SK-N-SH (cell line): ENCODE data around the gene ARF4. TPM values are rescaled to one million over a fixed set of nuclear protein-coding genes. Genes with fewer than 3 reads are reported as not detected.

Experiments used
- CTCF ChIA-PET: fragments of 300-600, 350-600 bp; formaldehyde crosslinking; extraction: SDS; loops from one replicate; lab custom pipeline; 2021; lab: Yijun Ruan, JAX
- POLR2A ChIA-PET: fragments of 350-600 bp; sonication (Branson Sonifier 250); formaldehyde crosslinking; extraction: SDS; loops from one replicate; lab custom pipeline; 2020; ENCODE audit warnings: antibody characterized with exemption, inconsistent platforms; lab: Yijun Ruan, JAX
- DNase-seq: peaks from one replicate; pipeline ENCODE4 v3.0.0; 2012
- H2AFZ ChIP-seq: fragments of 200-600 bp; sonication (generic); 2 replicates; pipeline ENCODE4 v1.8.1; 2016; ENCODE audit warnings: antibody characterized with exemption, mild to moderate bottlenecking, low read depth
- H3F3A ChIP-seq: fragments of 200-600 bp; sonication (generic); replicated peaks from 2 replicates; pipeline ENCODE3; 2016; ENCODE audit warnings: antibody characterized with exemption, mild to moderate bottlenecking; ENCODE audit not compliant: insufficient read depth
- H3K27ac ChIP-seq, 2 experiments: fragments of 200-500 bp in 1 of 2; fragments of 200-600 bp in 1 of 2; sonication (Bioruptor generic) in 1 of 2; sonication (generic), shearing (Covaris generic) in 1 of 2; 2 replicates each; pipeline versions ENCODE4 v1.5.1 to v1.6.1; 2014 to 2016; ENCODE audit warnings: low read depth in 2 of 2, inconsistent platforms in 1 of 2, low read length in 1 of 2, mild to moderate bottlenecking in 1 of 2, mixed read lengths in 1 of 2
- H3K27me3 ChIP-seq: fragments of 200-600 bp; sonication (generic), shearing (Covaris generic); 2 replicates; pipeline ENCODE4 v1.6.1; 2016; ENCODE audit warnings: mixed run types; ENCODE audit not compliant: insufficient read depth
- H3K36me3 ChIP-seq, 2 experiments: fragments of 200-500 bp in 1 of 2; fragments of 200-600 bp in 1 of 2; sonication (Bioruptor generic) in 1 of 2; sonication (generic) in 1 of 2; replicated peaks in 1 of 2; 2 replicates each; pipeline versions ENCODE3 to v1.5.1; 2014 to 2016; ENCODE audit warnings: low read length in 1 of 2, mild to moderate bottlenecking in 1 of 2; ENCODE audit not compliant: insufficient read depth in 2 of 2, control insufficient read depth in 1 of 2
- H3K4me1 ChIP-seq, 2 experiments: fragments of 200-500 bp in 1 of 2; fragments of 200-600 bp in 1 of 2; sonication (Bioruptor generic) in 1 of 2; sonication (generic), shearing (Covaris generic) in 1 of 2; 2 replicates each; pipeline versions ENCODE4 v1.5.1 to v1.6.1; 2014 to 2016; ENCODE audit warnings: low read depth in 1 of 2, low read length in 1 of 2, mixed run types in 1 of 2; ENCODE audit not compliant: insufficient read depth in 2 of 2, control insufficient read depth in 1 of 2
- H3K4me2 ChIP-seq: fragments of 200-600 bp; sonication (generic), shearing (Covaris generic); 2 replicates; pipeline ENCODE4 v1.6.1; 2017; ENCODE audit warnings: mixed run types
- H3K4me3 ChIP-seq, 2 experiments: fragments of 200-500 bp in 1 of 2; fragments of 200-600 bp in 1 of 2; sonication (Bioruptor generic) in 1 of 2; sonication (generic), shearing (Covaris generic) in 1 of 2; 2 replicates each; pipeline versions ENCODE4 v1.5.1 to v1.8.1; 2014 to 2016; ENCODE audit warnings: low read depth in 2 of 2, inconsistent platforms in 1 of 2, low read length in 1 of 2, mild to moderate bottlenecking in 1 of 2, mixed read lengths in 1 of 2, moderate library complexity in 1 of 2
- H3K79me2 ChIP-seq: fragments of 200-600 bp; sonication (generic); 2 replicates; pipeline ENCODE4 v1.8.1; 2017; ENCODE audit warnings: mild to moderate bottlenecking; ENCODE audit not compliant: insufficient read depth
- H3K9ac ChIP-seq: fragments of 200-600 bp; sonication (generic); 2 replicates; pipeline ENCODE4 v1.6.1; 2017; ENCODE audit warnings: mixed run types
- H3K9me2 ChIP-seq: fragments of 200-600 bp; sonication (generic); 2 replicates; pipeline ENCODE4 v1.6.1; 2017; ENCODE audit warnings: mixed run types
- H3K9me3 ChIP-seq: fragments of 200-600 bp; sonication (generic); 2 replicates; pipeline ENCODE4 v1.6.1; 2017; ENCODE audit warnings: mixed run types, mild to moderate bottlenecking, moderate library complexity
- H4K20me1 ChIP-seq: fragments of 200-600 bp; sonication (generic); 2 replicates; pipeline ENCODE4 v1.6.1; 2017; ENCODE audit warnings: mild to moderate bottlenecking, mixed run types; ENCODE audit not compliant: insufficient read depth
- CHD2 ChIP-seq: fragments of 150-350 bp; IDR thresholded peaks from 2 replicates; pipeline ENCODE4 v1.6.1; 2018; ENCODE audit warnings: low read length; ENCODE audit not compliant: partially characterized antibody
- ELF1 ChIP-seq: IDR thresholded peaks from 2 replicates; pipeline ENCODE4 v1.4.0; 2012
- FOSL2 ChIP-seq: IDR thresholded peaks from 2 replicates; pipeline ENCODE4 v1.4.0; 2012; ENCODE audit warnings: low read depth, mild to moderate bottlenecking, moderate library complexity, borderline replicate concordance
- FOXJ3 ChIP-seq: sonication (generic); formaldehyde crosslinking; IDR thresholded peaks from 2 replicates; pipeline ENCODE4 v1.5.1; 2020; ENCODE audit warnings: mild to moderate bottlenecking, missing genetic modification reagents
- RAD21 ChIP-seq: IDR thresholded peaks from 2 replicates; pipeline ENCODE4 v1.6.1; 2012; ENCODE audit warnings: mild to moderate bottlenecking, low read length
- RCOR1 ChIP-seq: fragments of 150-350 bp; IDR thresholded peaks from 2 replicates; pipeline ENCODE4 v1.6.1; 2017; ENCODE audit warnings: antibody characterized with exemption, low read length
- RFX5 ChIP-seq: IDR thresholded peaks from 2 replicates; pipeline ENCODE4 v1.6.1; 2012; ENCODE audit warnings: mild to moderate bottlenecking, improper control_type of control experiment, low read length
- TAF1 ChIP-seq: IDR thresholded peaks from 2 replicates; pipeline ENCODE4 v1.6.1; 2012; ENCODE audit warnings: low read depth, mild to moderate bottlenecking, low read length, moderate library complexity, borderline replicate concordance
- TCF12 ChIP-seq: IDR thresholded peaks from 2 replicates; pipeline ENCODE4 v1.4.0; 2012
- YY1 ChIP-seq: IDR thresholded peaks from 2 replicates; pipeline ENCODE4 v1.4.0; 2012; ENCODE audit warnings: low read depth, mild to moderate bottlenecking
- WGBS: methylation state at CpG from one replicate; pipeline ENCODE4 v1.1.6; 2017; ENCODE audit warnings: low lambda C conversion rate; 5-methylcytosine and 5-hydroxymethylcytosine counted together
- polyA plus RNA-seq, 3 experiments: library from polyadenylated mRNA; depleted of rRNA; stranded (reverse); fragments of >200 nt; gene quantifications; 2 replicates each; pipeline ENCODE4 v1.2.3, GENCODE V29; 2012
- TF ChIP-seq, protein P1 (sequence below): IDR thresholded peaks from 2 replicates; pipeline ENCODE4 v1.4.0; 2012; ENCODE audit warnings: low read depth, borderline replicate concordance
- TF ChIP-seq, protein P2 (sequence below): IDR thresholded peaks from 2 replicates; pipeline ENCODE4 v1.6.1; 2012; ENCODE audit warnings: mild to moderate bottlenecking, low read depth, low read length, moderate library complexity
- TF ChIP-seq, protein P3 (sequence below): IDR thresholded peaks from 2 replicates; pipeline ENCODE4 v1.4.0; 2012; ENCODE audit warnings: low read depth
- TF ChIP-seq, protein P4 (sequence below): fragments of 200-600 bp; sonication (generic); IDR thresholded peaks from 2 replicates; pipeline ENCODE4 v1.6.1; 2017; ENCODE audit warnings: antibody characterized with exemption, mild to moderate bottlenecking, moderate library complexity

The ARF4 gene
- polyA plus RNA-seq, 1 of the 3 experiments (the other 2 are of a cell fraction): 150 TPM

DNA sequence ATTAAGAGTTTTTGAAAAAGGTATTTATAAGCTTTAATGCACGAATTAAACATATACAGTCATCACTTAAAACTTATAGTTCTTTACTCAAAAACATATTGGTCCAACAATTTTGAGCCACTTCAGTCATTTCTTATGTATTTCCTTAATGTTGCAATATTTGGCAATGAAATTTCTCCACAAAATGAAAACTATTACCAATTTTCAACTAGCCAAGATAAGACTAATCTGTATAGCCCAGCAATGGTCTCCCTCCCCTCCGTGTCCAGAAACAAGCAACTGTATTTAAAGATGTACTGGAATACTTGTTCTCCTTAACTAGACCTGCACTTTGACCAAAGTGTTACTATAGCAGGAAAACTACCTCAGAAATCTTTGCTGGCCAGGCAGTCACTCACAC lies 9.2 kb downstream of the ARF4 start:
- TF ChIP-seq RAD21 (no peak), TCF12 (no peak), YY1 (no peak)
- Histone ChIP-seq H3F3A (peaks cover 29% of the 10 kb centered on the region), H3K36me3 (peaks cover 9 to 73% of the 10 kb centered on the region in 2 experiments), H3K4me2 (no peak overlapping the region), H3K27me3 (no peaks in the 10 kb centered on the region), H3K27ac (no peak overlapping the region), H3K4me1 (no peaks in the 10 kb centered on the region; a peak in 2 of 4 replicates), H4K20me1 (peaks cover 100% of the 10 kb centered on the region), H2AFZ (no peak overlapping the region), H3K9me2 (no peaks in the 10 kb centered on the region), H3K9ac (no peak overlapping the region), H3K79me2 (peaks cover 100% of the 10 kb centered on the region), H3K4me3 (no peak overlapping the region), H3K9me3 (no peaks in the 10 kb centered on the region)
- WGBS: 94% methylated on average over 2 of the region's 2 CpGs
- CTCF ChIA-PET: no interaction called here
- POLR2A ChIA-PET: interaction anchor here (0.5 kb wide), 1 partner anchor 589 kb away, joined by 3 read pairs; no protein-coding TSS in a partner anchor
- no peak for DNase-seq

DNA sequence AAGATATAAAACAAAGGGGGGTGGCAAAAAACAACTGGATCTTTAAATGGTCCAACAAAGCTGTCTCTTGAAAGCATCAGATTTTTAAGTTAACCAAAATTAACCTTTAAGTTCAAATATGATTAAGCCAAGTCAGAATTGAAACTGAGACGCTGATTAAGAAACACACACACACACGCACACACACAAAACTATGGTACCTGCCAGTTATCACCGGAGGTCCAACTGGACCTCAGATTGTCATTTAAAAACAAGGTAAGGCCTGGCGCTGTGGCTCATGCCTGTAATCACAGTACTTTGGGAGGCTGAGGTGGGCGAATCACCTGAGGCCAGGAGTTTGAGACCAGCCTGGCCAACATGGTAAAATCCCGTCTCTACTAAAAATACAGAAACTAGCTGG lies 10.4 kb downstream of the ARF4 start:
- H2AFZ ChIP-seq: no peak overlapping the region
- DNase-seq: no peak
- no peaks in the 10 kb centered on the region for H3K9me3 ChIP-seq
- POLR2A ChIA-PET: no interaction called here
- H3K36me3 ChIP-seq: peaks cover 17 to 76% of the 10 kb centered on the region in 2 experiments
- WGBS: 79% methylated on average over 6 of the region's 6 CpGs
- H3K27me3 ChIP-seq: no peaks in the 10 kb centered on the region
- no peak overlapping the region for H3K4me2 ChIP-seq
- no peak overlapping the region for H3K4me3 ChIP-seq
- TF ChIP-seq, protein P1, sequence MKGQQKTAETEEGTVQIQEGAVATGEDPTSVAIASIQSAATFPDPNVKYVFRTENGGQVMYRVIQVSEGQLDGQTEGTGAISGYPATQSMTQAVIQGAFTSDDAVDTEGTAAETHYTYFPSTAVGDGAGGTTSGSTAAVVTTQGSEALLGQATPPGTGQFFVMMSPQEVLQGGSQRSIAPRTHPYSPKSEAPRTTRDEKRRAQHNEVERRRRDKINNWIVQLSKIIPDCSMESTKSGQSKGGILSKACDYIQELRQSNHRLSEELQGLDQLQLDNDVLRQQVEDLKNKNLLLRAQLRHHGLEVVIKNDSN: no peak
- TF ChIP-seq RCOR1 (no peak), ELF1 (no peak), TAF1 (no peak), FOSL2 (no peak), RFX5 (no peak), CHD2 (no peak), FOXJ3 (CRISPR knock-in tag) (no peak)
- TF ChIP-seq, protein P2, sequence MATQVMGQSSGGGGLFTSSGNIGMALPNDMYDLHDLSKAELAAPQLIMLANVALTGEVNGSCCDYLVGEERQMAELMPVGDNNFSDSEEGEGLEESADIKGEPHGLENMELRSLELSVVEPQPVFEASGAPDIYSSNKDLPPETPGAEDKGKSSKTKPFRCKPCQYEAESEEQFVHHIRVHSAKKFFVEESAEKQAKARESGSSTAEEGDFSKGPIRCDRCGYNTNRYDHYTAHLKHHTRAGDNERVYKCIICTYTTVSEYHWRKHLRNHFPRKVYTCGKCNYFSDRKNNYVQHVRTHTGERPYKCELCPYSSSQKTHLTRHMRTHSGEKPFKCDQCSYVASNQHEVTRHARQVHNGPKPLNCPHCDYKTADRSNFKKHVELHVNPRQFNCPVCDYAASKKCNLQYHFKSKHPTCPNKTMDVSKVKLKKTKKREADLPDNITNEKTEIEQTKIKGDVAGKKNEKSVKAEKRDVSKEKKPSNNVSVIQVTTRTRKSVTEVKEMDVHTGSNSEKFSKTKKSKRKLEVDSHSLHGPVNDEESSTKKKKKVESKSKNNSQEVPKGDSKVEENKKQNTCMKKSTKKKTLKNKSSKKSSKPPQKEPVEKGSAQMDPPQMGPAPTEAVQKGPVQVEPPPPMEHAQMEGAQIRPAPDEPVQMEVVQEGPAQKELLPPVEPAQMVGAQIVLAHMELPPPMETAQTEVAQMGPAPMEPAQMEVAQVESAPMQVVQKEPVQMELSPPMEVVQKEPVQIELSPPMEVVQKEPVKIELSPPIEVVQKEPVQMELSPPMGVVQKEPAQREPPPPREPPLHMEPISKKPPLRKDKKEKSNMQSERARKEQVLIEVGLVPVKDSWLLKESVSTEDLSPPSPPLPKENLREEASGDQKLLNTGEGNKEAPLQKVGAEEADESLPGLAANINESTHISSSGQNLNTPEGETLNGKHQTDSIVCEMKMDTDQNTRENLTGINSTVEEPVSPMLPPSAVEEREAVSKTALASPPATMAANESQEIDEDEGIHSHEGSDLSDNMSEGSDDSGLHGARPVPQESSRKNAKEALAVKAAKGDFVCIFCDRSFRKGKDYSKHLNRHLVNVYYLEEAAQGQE: no peak
- TF ChIP-seq, protein P3, sequence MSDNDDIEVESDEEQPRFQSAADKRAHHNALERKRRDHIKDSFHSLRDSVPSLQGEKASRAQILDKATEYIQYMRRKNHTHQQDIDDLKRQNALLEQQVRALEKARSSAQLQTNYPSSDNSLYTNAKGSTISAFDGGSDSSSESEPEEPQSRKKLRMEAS: no peak
- TF ChIP-seq, protein P4, sequence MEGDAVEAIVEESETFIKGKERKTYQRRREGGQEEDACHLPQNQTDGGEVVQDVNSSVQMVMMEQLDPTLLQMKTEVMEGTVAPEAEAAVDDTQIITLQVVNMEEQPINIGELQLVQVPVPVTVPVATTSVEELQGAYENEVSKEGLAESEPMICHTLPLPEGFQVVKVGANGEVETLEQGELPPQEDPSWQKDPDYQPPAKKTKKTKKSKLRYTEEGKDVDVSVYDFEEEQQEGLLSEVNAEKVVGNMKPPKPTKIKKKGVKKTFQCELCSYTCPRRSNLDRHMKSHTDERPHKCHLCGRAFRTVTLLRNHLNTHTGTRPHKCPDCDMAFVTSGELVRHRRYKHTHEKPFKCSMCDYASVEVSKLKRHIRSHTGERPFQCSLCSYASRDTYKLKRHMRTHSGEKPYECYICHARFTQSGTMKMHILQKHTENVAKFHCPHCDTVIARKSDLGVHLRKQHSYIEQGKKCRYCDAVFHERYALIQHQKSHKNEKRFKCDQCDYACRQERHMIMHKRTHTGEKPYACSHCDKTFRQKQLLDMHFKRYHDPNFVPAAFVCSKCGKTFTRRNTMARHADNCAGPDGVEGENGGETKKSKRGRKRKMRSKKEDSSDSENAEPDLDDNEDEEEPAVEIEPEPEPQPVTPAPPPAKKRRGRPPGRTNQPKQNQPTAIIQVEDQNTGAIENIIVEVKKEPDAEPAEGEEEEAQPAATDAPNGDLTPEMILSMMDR: no peak
- TF ChIP-seq, all 33 proteins: peak for 0
- Histone ChIP-seq H3F3A (peaks cover 29% of the 10 kb centered on the region), H4K20me1 (peaks cover 100% of the 10 kb centered on the region), H3K79me2 (peaks cover 100% of the 10 kb centered on the region), H3K27ac (no peak overlapping the region), H3K4me1 (no peaks in the 10 kb centered on the region; a peak in 2 of 4 replicates), H3K9ac (no peak overlapping the region), H3K9me2 (no peaks in the 10 kb centered on the region)
- CTCF ChIA-PET: interaction anchor here (0.6 to 1.1 kb wide), 2 partner anchors 33 to 59 kb away, joined by 3 read pairs; no protein-coding TSS in a partner anchor
